ENCODE measurements around the gene ARHGAP32.

ARHGAP32 gene

GRCh38 chr11:129236850-129237249 lies 44.7 kb upstream of the ARHGAP32 start:
- no peaks in the 10 kb centered on the region for H3K9me3 ChIP-seq (ENCODE audit: insufficient read depth, low read length)
- no peak overlapping the region for H2AFZ ChIP-seq (ENCODE audit: low read depth, low read length)
- no peak overlapping the region for H3K9ac ChIP-seq (ENCODE audit: low read length)
- no peak overlapping the region for H3K4me3 ChIP-seq (ENCODE audit: low read length)
- no peaks in the 10 kb centered on the region for H3K4me1 ChIP-seq (ENCODE audit: low read length)
- H3K27me3 ChIP-seq (ENCODE audit: low read depth, low read length): no peaks in the 10 kb centered on the region
- no peaks in the 10 kb centered on the region for H3K79me2 ChIP-seq (ENCODE audit: low read length)
- H4K20me1 ChIP-seq (ENCODE audit: insufficient read depth, low read length): no peaks in the 10 kb centered on the region
- H3K36me3 ChIP-seq (replicated peaks; ENCODE audit: low read depth, low read length): no peaks in the 10 kb centered on the region
- no peak overlapping the region for H3K4me2 ChIP-seq (ENCODE audit: low read length)
- H3K27ac ChIP-seq (ENCODE audit: low read length): no peak overlapping the region
- TF ChIP-seq CTCF (IDR thresholded peaks at IDR 0.05; ENCODE audit: low read depth, low read length): no peak

GRCh38 chr11:129234978-129235377 lies 42.9 kb upstream of the ARHGAP32 start:
- Histone ChIP-seq H4K20me1 (ENCODE audit: insufficient read depth, low read length) (no peaks in the 10 kb centered on the region), H3K27me3 (ENCODE audit: low read depth, low read length) (no peaks in the 10 kb centered on the region), H3K36me3 (replicated peaks; ENCODE audit: low read depth, low read length) (no peaks in the 10 kb centered on the region), H3K79me2 (ENCODE audit: low read length) (no peaks in the 10 kb centered on the region), H3K4me1 (ENCODE audit: low read length) (no peaks in the 10 kb centered on the region), H3K4me3 (ENCODE audit: low read length) (no peak overlapping the region), H3K4me2 (ENCODE audit: low read length) (no peak overlapping the region), H3K27ac (ENCODE audit: low read length) (no peak overlapping the region), H3K9ac (ENCODE audit: low read length) (no peak overlapping the region), H3K9me3 (ENCODE audit: insufficient read depth, low read length) (no peaks in the 10 kb centered on the region), H2AFZ (ENCODE audit: low read depth, low read length) (no peak overlapping the region)
- TF ChIP-seq EZH2phosphoT487 (IDR thresholded peaks at IDR 0.05; ENCODE audit: low read depth): no peak
- TF ChIP-seq CTCF (IDR thresholded peaks at IDR 0.05; ENCODE audit: low read depth, low read length): no peak

- TF ChIP-seq CTCF (IDR thresholded peaks at IDR 0.05; ENCODE audit: low read depth, low read length) (peak; percentile 31), EZH2phosphoT487 (IDR thresholded peaks at IDR 0.05; ENCODE audit: low read depth) (no peak)
- no peak overlapping the region for H2AFZ ChIP-seq (ENCODE audit: low read depth, low read length)
- no peaks in the 10 kb centered on the region for H4K20me1 ChIP-seq (ENCODE audit: insufficient read depth, low read length)
- H3K36me3 ChIP-seq (replicated peaks; ENCODE audit: low read depth, low read length): no peaks in the 10 kb centered on the region
- H3K4me2 ChIP-seq (ENCODE audit: low read length): no peak overlapping the region
- no peaks in the 10 kb centered on the region for H3K27me3 ChIP-seq (ENCODE audit: low read depth, low read length)
- H3K4me1 ChIP-seq (ENCODE audit: low read length): no peaks in the 10 kb centered on the region
- no peak overlapping the region for H3K27ac ChIP-seq (ENCODE audit: low read length)
- H3K9ac ChIP-seq (ENCODE audit: low read length): no peak overlapping the region
- no peaks in the 10 kb centered on the region for H3K79me2 ChIP-seq (ENCODE audit: low read length)
- H3K9me3 ChIP-seq (ENCODE audit: insufficient read depth, low read length): peaks cover 5% of the 10 kb centered on the region; the same call in 1 of the 2 replicates
- H3K4me3 ChIP-seq (ENCODE audit: low read length): no peak overlapping the region
Measured at GRCh38 chr11:129230006-129230405, 37.9 kb upstream of the ARHGAP32 start.

- no peak overlapping the region for H3K4me3 ChIP-seq (ENCODE audit: low read length)
- H3K27ac ChIP-seq (ENCODE audit: low read length): no peak overlapping the region
- H3K36me3 ChIP-seq (replicated peaks; ENCODE audit: low read depth, low read length): no peaks in the 10 kb centered on the region
- no peak overlapping the region for H3K9ac ChIP-seq (ENCODE audit: low read length)
- H3K9me3 ChIP-seq (ENCODE audit: insufficient read depth, low read length): peaks cover 5% of the 10 kb centered on the region; the same call in 1 of the 2 replicates
- no peaks in the 10 kb centered on the region for H4K20me1 ChIP-seq (ENCODE audit: insufficient read depth, low read length)
- no peaks in the 10 kb centered on the region for H3K79me2 ChIP-seq (ENCODE audit: low read length)
- no peak overlapping the region for H2AFZ ChIP-seq (ENCODE audit: low read depth, low read length)
- H3K4me1 ChIP-seq (ENCODE audit: low read length): no peaks in the 10 kb centered on the region
- no peak for TF ChIP-seq CTCF (IDR thresholded peaks at IDR 0.05; ENCODE audit: low read depth, low read length)
- TF ChIP-seq EZH2phosphoT487 (IDR thresholded peaks at IDR 0.05; ENCODE audit: low read depth): no peak
- no peaks in the 10 kb centered on the region for H3K27me3 ChIP-seq (ENCODE audit: low read depth, low read length)
- H3K4me2 ChIP-seq (ENCODE audit: low read length): no peak overlapping the region
Measured at GRCh38 chr11:129226207-129226798, 34.2 kb upstream of the ARHGAP32 start.
